ENCODE measurements around the gene UNC5A.

GRCh38 chr5:176869501-176870109 is 59.2 kb downstream of the UNC5A start:
- no peak for TF ChIP-seq CTCF (IDR thresholded peaks at IDR 0.05)
- TF ChIP-seq POLR2A (IDR thresholded peaks at IDR 0.05) = no peak

All from testis (tissue), 2 donors.